DMS79 treated with DMSO at 0.1 percent for 48 hours (cell line): ENCODE results near the gene STEAP2.

ENCODE experiments used
- DNase-seq: peaks from one replicate; lab custom pipeline; 2025; lab: John Stamatoyannopoulos, UW

The STEAP2 gene

DNA sequence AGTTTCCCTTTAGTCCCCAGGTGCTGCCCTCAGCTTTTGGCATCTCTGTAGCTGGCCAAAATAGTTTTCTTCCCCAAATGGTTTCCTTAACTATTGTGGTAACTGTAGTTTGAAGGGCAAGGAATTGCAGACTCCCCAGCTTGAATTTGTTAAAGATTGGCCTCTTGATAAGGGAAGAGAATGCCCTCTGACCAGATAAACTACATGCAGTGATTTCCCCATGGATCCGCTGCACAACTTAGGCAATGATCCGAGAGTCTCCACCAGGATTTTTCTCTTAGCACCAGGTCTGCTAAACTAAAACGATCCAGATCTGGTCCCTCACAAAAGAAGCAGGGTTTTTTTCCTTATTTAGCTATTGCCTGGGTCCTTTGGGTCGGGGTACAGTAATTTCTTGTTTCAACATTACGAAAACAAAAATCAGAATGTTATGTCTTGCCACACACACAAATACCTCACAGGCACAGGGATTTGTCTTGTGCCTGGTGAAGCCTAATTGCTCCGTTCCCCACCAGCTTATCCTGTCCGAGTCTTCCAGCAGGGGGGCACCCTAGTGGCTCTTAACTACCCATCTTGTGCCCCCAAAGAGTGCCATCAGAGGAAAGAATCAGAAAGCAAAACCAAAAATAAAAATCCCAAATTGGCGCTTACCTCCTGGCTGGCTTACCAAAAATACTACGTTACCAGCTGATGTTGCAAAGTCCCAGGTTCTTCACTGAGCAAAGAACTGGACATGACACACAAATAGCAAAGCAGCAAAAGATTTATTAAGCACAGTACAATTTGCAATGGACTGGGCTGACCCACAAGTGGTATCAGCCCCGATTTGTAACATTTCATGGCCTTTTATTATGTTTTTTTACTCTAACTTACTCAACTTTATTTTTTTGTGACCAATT, 16.4 kb upstream of the STEAP2 start:
- DNase-seq = no peak

DNA sequence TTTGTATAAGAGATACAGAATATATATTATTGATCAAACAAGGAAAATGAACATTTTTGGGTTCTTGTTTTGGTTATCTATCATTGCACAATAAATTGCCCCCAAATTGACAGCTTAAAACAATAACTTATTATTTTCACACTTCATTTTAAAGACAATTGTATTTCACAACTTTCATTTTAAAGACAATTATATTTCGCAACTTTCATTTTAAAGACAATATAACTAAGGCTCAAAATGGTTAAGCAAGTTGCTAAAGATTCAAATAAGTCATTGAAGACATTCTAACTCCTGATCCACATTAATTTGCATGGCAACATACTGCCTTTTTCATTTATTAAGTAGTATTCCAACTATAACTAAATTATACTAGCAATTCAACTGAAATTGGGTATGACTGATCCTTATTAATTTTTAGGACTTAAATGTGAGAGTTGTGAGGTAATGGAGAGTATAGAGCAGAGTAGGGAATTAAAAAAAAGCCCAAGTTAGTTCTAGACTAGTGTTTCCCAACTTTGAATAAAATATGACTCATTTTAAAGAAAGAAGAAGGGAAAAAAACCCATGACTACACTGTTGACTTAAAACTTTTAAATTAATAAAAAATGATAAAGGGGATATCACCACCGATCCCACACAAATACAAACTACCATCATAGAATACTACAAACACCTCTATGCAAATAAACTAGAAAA, 9.9 kb upstream of the STEAP2 start:
- DNase-seq = no peak

DNA sequence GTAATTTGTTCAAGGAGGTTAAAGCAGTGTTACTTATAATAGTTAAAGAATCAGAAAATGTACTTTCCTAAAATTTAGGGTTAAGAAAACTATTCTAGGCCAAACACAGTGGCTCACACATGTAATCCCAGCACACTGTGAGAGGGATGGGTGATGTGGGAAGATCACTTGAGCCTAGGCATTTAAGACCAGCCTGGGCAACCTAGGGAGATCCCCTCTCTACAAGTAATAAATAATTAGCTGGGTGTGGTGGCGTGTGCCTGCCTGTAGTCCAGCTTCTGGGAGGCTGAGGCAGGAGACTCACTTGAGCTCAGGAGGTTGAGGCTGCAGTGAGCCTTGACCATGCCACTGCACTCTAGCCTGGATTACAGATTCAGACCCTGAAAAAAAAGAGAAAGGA, 3.6 kb upstream of the STEAP2 start:
- no peak for DNase-seq

DNA sequence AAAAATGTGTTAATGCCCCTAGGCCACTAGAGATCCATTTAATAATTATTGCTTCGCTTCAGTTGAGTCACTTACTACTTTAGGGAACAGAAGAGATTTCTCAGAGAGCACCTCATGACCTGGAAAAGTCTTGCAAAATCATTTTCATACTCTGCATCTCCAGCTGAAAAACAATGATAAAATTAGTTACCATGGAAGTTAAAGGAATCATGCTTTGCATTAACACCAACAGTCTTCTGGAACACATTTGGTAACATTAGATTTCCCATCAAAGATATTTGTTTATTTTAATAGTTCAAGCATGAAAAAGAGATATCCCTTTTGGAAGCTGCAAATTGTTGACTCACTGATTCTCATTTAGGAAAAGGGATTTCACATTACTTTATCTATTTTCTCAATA, 1.8 kb upstream of the STEAP2 start:
- DNase-seq = no peak

DNA sequence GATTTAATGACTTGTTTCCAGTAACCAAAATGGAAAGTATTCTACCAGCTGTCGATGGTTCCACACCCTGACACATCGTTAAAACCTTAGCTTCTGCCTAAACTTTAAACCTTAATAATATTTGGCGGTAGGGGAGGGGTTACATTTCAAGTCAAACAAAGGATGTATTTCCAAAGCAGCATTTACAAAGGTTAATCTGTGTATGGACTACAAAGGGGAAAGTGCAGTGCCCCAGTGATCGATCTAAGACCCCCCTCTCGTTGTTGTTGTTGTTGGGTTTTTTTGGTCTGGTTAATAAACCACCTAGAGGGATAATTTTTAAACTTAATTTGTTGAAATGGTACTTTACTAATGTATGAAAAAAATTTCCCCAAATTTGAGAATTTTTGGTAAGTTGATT, 1.1 kb upstream of the STEAP2 start:
- DNase-seq = no peak

DNA sequence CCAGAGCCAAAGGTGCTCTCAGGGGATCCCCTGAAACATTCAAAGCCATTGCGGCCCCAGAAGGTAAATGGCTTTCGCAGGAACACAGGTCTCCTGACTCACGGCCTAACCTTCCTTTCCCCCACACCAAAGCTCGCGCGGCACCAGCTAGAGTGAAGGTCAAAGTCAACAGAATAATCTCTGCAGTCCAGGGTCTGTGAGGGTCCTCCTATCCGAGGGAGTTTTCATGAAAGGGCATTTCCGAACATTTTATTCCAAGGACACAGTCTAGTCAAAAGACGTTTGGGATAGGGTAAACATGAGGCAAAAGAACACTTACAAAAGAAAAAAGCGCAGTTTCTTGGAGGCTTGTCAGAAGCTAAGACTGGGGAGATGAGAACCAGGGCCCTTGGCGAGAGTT, 559 bp upstream of the STEAP2 start:
- no peak for DNase-seq

DNA sequence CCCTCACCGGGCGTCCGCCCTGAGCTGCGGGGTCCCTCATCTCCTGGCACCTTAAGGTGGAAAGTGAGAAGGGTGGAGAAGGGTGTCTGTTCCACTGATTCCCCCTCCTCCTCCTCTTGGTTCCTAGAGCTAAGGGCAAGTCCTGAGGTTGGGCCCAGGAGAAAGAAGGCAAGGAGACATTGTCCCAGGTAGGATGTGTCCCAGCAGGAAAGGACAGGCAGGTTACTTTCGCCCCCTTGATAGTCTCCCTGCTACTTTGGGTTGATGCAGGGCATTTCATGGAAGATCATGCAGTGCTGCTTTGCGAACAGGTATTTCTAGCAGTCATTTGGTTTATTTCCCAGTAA, 582 bp downstream of the STEAP2 start:
- no peak for DNase-seq

DNA sequence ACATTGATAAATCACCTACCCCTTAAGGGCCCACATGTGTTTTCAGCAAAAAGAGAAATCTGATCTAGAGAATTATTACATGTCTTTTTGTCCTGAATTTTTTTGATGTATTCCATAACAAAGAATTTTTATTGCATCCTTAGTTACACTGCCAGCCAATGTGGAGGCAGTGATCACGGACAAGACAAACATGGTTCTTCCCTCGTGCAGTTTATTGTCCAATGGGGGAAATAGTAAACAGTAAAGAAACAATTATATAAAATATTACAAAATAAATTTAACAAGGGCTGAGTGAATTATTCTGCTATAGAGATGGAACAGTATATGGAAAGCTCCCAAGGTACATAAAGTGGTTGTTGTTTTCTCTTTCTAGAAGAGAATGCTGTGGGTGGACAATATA, 2.0 kb downstream of the STEAP2 start:
- DNase-seq = no peak

DNA sequence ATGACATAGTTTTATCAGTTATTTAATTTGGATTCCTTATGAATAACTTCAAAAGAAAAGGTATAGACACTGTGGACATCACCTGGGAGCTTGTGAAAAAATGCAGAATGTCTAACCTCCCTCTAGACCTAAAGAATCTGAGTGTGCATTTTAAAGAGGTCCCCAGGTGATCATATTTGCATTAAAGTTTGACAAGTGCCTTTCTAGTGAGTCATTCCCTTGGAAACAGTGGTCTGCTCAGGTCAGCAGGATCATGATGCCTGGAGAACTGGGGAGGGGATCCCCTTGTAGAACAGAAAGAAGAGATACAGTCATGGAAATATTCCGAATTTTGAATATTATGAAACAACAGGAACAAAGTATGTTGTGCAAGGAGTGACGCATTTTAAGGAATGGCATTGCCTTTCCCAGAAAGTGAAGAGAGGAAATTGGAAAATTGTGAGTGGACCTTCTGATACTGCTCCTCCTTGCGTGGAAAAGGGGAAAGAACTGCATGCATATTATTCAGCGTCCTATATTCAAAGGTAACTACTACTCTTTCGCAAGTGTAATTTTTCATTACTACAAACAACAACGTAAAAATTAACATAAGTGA, 4.6 kb downstream of the STEAP2 start:
- no peak for DNase-seq

DNA sequence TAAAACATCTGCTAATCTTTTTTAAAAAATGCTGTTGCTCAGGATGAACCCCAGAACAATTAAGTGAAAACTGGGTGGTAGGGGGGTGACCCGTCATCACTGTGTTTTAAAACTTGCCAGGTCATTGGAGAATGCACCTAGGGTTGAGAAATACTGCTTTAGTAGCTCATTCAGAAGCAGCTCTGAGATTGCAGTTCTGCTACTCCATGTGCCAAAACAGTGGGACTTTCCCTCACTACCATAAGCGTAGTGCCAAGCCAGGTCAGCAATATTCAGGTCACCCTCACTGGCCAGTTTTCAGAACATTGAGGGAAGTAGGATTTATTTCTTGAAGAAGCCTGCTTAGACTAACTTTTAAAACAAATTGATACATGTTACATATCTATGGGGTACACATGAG, 5.2 kb downstream of the STEAP2 start:
- no peak for DNase-seq

DNA sequence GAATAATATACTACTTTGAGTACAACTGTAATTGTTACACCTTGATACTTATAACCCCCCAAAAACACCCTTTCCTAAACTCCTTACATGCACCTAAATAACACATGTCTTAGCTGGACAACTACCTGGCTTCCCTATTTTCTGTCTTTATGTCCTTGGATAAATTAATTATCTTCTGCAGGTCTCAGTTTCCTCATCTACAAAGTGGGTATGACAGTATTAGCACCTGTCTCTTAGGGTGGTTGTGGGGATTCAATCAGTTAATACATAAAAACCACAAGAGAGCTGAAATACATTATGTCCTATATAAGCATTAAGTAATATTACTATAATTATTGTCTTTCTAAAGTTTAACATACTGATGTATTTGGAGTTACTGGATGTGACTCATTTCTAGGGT, 10.8 kb downstream of the STEAP2 start:
- DNase-seq = no peak

DNA sequence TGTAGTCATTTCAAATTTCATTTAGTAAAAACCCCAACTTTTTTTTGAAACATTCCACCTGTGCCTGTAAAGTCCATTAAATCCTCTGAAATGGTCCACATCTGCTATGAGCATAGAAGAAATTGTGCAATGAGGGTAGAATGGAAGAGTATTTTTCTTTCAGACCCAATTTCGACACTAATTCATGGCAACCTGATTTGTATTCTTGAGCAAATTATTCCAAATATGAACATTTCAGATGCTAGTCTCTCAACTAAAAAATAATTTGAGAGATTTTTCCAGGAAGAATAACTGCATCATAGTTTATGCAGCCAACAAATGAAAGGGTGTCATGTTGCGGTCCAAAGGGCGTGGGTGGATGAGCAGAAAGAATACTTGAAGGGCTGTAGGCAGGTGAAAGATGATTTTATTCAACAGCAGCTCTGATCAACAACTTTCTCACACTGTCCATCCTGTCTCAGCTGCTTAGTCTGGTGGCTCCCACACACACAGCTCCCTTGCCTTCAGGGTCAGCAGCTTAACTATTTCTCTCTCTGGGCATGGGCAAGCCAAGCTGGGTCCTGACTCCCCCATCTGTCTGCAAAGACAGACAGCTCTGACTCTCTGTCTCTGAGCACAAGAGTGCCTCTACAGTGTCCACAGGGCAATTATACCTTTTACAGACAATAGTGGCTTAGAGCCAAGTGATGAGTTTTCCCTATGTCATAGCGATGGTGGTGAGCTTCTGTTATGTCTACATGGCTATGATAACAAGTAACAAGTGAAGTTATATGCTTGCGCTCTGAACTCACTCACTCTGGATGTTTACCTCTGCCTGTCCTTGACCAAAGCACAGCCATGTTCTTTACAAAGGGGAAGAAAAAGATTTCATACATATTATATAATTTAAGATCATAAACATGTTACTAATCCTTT, 11.5 kb downstream of the STEAP2 start:
- no peak for DNase-seq

DNA sequence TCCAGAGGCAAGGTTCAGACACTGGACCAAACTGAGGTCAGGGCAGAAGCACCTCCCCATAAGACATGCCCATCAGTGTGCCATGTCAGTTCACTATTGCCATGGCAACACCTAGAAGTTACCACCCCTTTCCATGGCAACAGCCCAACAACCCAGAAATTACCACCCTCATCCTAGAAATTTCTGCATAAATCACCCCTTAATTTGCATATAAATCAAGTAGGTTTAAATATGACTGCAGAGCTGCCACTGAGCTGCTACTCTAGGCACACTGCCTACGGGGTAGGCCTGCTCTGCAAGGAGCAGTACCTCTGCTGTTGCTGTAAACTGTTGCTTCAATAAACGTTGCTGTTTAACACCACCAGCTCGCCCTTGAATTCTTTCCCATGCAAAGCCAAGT, 12.7 kb downstream of the STEAP2 start:
- no peak for DNase-seq

DNA sequence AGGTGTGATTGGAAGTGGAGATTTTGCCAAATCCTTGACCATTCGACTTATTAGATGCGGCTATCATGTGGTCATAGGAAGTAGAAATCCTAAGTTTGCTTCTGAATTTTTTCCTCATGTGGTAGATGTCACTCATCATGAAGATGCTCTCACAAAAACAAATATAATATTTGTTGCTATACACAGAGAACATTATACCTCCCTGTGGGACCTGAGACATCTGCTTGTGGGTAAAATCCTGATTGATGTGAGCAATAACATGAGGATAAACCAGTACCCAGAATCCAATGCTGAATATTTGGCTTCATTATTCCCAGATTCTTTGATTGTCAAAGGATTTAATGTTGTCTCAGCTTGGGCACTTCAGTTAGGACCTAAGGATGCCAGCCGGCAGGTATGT, 13.6 kb downstream of the STEAP2 start:
- no peak for DNase-seq

DNA sequence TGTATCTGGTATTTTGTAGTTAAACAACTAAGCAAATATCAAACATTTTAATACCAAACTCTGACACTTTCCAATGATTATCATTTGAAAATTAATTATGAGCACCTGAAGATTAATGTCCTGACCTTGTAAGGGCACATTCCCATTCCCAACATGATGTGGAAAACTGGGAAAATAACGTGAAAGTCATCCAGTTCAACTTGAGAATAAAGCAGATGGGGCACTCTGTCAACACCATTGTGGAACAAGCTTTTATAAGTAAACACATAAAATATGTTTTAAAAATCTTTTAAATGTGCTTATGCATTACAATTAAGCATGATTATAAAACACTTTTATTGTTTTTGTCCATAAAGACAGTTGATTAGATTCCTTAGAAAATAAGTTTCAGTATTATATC, 14.1 kb downstream of the STEAP2 start:
- no peak for DNase-seq

DNA sequence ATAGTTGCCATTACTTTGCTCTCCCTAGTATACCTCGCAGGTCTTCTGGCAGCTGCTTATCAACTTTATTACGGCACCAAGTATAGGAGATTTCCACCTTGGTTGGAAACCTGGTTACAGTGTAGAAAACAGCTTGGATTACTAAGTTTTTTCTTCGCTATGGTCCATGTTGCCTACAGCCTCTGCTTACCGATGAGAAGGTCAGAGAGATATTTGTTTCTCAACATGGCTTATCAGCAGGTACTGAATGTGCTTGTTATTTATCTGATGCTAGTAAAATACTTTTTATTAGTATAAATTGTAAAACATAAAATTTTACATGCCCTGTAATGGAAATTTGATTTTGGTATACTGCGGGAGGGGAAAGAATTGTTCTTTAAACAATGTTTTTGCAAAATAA, 15.7 kb downstream of the STEAP2 start:
- DNase-seq = no peak

DNA sequence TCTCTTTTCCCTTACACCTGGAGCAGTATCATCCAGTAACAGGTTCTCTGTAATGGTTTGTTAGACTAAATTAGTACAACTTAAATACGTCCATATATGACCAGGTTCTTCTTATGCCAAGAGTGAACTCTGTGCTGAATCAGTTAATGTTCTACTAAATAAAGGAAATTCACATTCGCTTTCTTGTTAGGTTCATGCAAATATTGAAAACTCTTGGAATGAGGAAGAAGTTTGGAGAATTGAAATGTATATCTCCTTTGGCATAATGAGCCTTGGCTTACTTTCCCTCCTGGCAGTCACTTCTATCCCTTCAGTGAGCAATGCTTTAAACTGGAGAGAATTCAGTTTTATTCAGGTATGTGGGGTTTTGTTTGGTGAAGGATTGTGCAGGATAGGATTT, 18.1 kb downstream of the STEAP2 start:
- no peak for DNase-seq

DNA sequence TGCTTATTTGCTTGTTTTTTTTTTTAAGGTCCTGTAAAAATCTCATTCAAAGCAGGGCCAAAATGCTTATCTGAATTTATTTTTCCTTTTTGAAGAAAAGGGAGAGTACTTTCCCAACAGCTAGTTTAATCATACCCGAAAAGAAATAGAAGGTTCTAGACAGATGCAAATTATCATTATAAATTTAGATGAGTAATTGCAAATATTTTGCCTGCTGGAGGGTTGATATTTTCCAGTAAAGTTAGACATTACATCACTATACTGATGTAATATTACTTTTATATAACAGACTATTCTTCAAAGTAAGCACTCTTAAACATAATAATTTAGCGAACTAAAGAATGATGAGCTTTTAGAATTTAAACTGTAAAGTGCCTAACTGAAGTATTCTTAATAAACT, 19.3 kb downstream of the STEAP2 start:
- no peak for DNase-seq

DNA sequence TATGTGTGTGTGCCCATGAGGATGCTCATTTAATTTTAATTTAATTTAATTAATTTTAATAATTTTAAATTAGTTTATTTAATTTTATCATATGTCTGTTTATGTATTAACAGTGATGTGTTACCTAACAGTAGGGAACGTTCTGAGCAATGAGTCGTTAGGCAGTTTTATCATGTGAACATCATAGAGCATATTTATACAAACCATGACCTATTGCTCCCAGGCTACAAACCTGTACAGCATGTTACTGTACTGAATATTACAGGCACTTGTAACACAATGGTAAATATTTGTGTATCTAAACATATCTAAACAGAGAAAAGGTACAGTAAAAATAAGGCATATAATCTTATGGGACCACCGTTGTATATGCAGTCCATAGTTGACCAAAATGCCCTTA, 19.8 kb downstream of the STEAP2 start:
- DNase-seq = no peak

DNA sequence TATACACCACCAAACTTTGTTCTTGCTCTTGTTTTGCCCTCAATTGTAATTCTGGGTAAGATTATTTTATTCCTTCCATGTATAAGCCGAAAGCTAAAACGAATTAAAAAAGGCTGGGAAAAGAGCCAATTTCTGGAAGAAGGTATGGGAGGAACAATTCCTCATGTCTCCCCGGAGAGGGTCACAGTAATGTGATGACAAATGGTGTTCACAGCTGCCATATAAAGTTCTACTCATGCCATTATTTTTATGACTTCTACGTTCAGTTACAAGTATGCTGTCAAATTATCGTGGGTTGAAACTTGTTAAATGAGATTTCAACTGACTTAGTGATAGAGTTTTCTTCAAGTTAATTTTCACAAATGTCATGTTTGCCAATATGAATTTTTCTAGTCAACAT, 20.9 kb downstream of the STEAP2 start:
- DNase-seq = no peak

DNA sequence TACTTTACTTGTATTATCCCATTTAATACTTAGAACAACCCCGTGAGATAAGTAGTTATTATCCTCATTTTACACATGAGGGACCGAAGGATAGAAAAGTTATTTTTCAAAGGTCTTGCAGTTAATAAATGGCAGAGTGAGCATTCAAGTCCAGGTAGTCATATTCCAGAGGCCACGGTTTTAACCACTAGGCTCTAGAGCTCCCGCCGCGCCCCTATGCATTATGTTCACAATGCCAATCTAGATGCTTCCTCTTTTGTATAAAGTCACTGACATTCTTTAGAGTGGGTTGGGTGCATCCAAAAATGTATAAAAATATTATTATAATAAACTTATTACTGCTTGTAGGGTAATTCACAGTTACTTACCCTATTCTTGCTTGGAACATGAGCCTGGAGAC, 22.0 kb downstream of the STEAP2 start:
- DNase-seq = no peak

DNA sequence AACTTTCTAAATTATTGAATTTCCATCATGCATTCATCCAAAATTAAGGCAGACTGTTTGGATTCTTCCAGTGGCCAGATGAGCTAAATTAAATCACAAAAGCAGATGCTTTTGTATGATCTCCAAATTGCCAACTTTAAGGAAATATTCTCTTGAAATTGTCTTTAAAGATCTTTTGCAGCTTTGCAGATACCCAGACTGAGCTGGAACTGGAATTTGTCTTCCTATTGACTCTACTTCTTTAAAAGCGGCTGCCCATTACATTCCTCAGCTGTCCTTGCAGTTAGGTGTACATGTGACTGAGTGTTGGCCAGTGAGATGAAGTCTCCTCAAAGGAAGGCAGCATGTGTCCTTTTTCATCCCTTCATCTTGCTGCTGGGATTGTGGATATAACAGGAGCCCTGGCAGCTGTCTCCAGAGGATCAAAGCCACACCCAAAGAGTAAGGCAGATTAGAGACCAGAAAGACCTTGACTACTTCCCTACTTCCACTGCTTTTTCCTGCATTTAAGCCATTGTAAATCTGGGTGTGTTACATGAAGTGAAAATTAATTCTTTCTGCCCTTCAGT, 25.3 kb downstream of the STEAP2 start:
- no peak for DNase-seq
